T-cell (primary cell): ENCODE measurements around the gene PAQR5. TPM values are rescaled to one million over a fixed set of nuclear protein-coding genes. Genes with fewer than 3 reads are reported as not detected.

Experiments
- ATAC-seq, 4 experiments: fragments of 200-7000 bp in 3 of 4; fragments of 150-1000 bp in 1 of 4; cut with Tn5 transposase; replicated peaks in 1 of 4; 1 replicate in 3 of 4; 2 replicates in 1 of 4; pipeline ENCODE4 v1.10.0; 2021; ENCODE audit warnings: moderate library complexity in 3 of 4, mild to moderate bottlenecking in 2 of 4, moderate number of reproducible peaks in 1 of 4
- CTCF ChIA-PET, 2 donors: fragments of 300-600 bp; sonication (Branson Sonifier 250); formaldehyde crosslinking; loops; one replicate each; lab custom pipeline; 2022; ENCODE audit warnings: antibody characterized with exemption in 2 of 2; lab: Charles Lee
- POLR2A ChIA-PET, 2 donors: fragments of 300-600 bp; sonication (Branson Sonifier 250); formaldehyde crosslinking; loops; one replicate each; lab custom pipeline; 2022; ENCODE audit warnings: antibody characterized with exemption in 2 of 2; lab: Charles Lee
- DNase-seq, 35 experiments: peaks; one replicate each; pipeline versions ENCODE4 v3.0.0 to v3.0.0-alpha.2; 2013 to 2023
- H3K27ac ChIP-seq: one replicate; pipeline ENCODE4 v1.5.1; 2013; ENCODE audit warnings: low read length
- H3K27me3 ChIP-seq, 2 experiments: replicated peaks in 1 of 2; 1 replicate in 1 of 2; 2 replicates in 1 of 2; pipeline versions ENCODE4 v1.6.1 to v1.7.0; 2013; ENCODE audit warnings: low read length in 1 of 2, mixed read lengths in 1 of 2; ENCODE audit not compliant: control insufficient read depth in 2 of 2, insufficient read depth in 2 of 2; ENCODE audit errors: extremely low read depth in 1 of 2
- H3K36me3 ChIP-seq, 2 donors: 1 replicate in 1 of 2; 2 replicates in 1 of 2; pipeline versions ENCODE4 v1.6.1 to v1.7.0; 2013; ENCODE audit warnings: low read length in 1 of 2; ENCODE audit not compliant: control insufficient read depth in 2 of 2, insufficient read depth in 1 of 2; ENCODE audit errors: extremely low read depth in 1 of 2
- H3K4me1 ChIP-seq, 2 experiments: 1 replicate in 1 of 2; 2 replicates in 1 of 2; pipeline versions ENCODE4 v1.6.1 to v1.7.0; 2013; ENCODE audit warnings: low read length in 2 of 2, mixed read lengths in 1 of 2; ENCODE audit not compliant: insufficient read depth in 2 of 2, control insufficient read depth in 1 of 2; ENCODE audit errors: extremely low read depth in 1 of 2
- H3K4me3 ChIP-seq, 2 donors: 1 replicate in 1 of 2; 2 replicates in 1 of 2; pipeline versions ENCODE4 v1.5.1 to v1.7.0; 2013; ENCODE audit warnings: mild to moderate bottlenecking in 2 of 2, low read length in 1 of 2, moderate library complexity in 1 of 2; ENCODE audit not compliant: control insufficient read depth in 1 of 2; ENCODE audit errors: extremely low read depth in 1 of 2
- H3K9me3 ChIP-seq: 2 replicates; pipeline ENCODE4 v1.7.0; 2013
- H3K27ac Mint-ChIP-seq, 2 donors: one replicate each; pipeline ENCODE4 v1.8.0; 2020 to 2021; ENCODE audit warnings: mild to moderate bottlenecking in 2 of 2, mixed read lengths in 2 of 2
- H3K27me3 Mint-ChIP-seq, 2 donors: one replicate each; pipeline ENCODE4 v1.8.0; 2021 to 2022; ENCODE audit warnings: mixed read lengths in 2 of 2
- H3K36me3 Mint-ChIP-seq: one replicate; pipeline ENCODE4 v1.8.0; 2021; ENCODE audit warnings: mixed read lengths
- H3K4me1 Mint-ChIP-seq, 3 donors: one replicate each; pipeline ENCODE4 v1.8.0; 2020 to 2022; ENCODE audit warnings: mixed read lengths in 3 of 3, mild to moderate bottlenecking in 1 of 3
- H3K4me3 Mint-ChIP-seq, 3 donors: one replicate each; pipeline ENCODE4 v1.8.0; 2020 to 2022; ENCODE audit warnings: mild to moderate bottlenecking in 3 of 3, mixed read lengths in 3 of 3, moderate library complexity in 3 of 3
- H3K9me3 Mint-ChIP-seq, 3 donors: one replicate each; pipeline ENCODE4 v1.8.0; 2020 to 2022; ENCODE audit warnings: mixed read lengths in 3 of 3
- WGBS: methylation state at CpG from one replicate; pipeline ENCODE4 v1.1.5; 2013; ENCODE audit warnings: missing lambda C conversion rate; ENCODE audit not compliant: insufficient coverage; 5-methylcytosine and 5-hydroxymethylcytosine counted together
- total RNA-seq, 35 experiments: library from RNA in 6 of 35; stranded (reverse) in 6 of 35; fragments of 120-200 nt in 1 of 35; gene quantifications; one replicate each; pipeline versions ENCODE4 v1.2.1 to v1.2.4 and lab custom pipeline; 2013 to 2026

The PAQR5 gene
- total RNA-seq (under 1 TPM in 3 of 5 donors, not detected in 2; 0.03 to 0.07 (median 0.06) TPM), total RNA-seq (lab: John Stamatoyannopoulos, UW) (0 to 0.28 (median 0) reads per million in 29 experiments)
- 0.04 TPM for total RNA-seq (2013)

GRCh38 chr15:69298697-69299441 is at the start of gene PAQR5:
TSS of gene PAQR5 (plus strand) at chr15:69298912. CDS start at chr15:69360081, 61,169 bp downstream.
- H3K27me3 ChIP-seq = peaks cover 8 to 56% of the 10 kb centered on the region in 2 experiments
- H3K27ac ChIP-seq = no peak within 1 kb of the TSS
- H3K36me3 ChIP-seq = no peaks in the 10 kb centered on the region
- CTCF ChIA-PET = no interaction called here
- ATAC-seq (peak; percentile 31 to 59 (median 37)), DNase-seq (peak in 2 of 35 experiments; percentile 4 to 8)
- no peak within 1 kb of the TSS for H3K27ac Mint-ChIP-seq
- peaks cover 3 to 9% (median 8%) of the 10 kb centered on the region in 3 donors for H3K4me1 Mint-ChIP-seq
- under 1% methylated on average over 61 of the region's 74 CpGs for WGBS
- peaks cover 58 to 68% of the 10 kb centered on the region in 2 donors for H3K27me3 Mint-ChIP-seq
- H3K4me3 ChIP-seq = peak within 1 kb of the TSS in 1 of 2 donors; percentile 27
- H3K4me1 ChIP-seq = peaks cover 0 to 8% of the 10 kb centered on the region in 2 experiments
- H3K9me3 ChIP-seq = no peaks in the 10 kb centered on the region
- H3K36me3 Mint-ChIP-seq = no peaks in the 10 kb centered on the region
- H3K4me3 Mint-ChIP-seq = peak within 1 kb of the TSS; percentile 31 to 67 (median 50)
- POLR2A ChIA-PET = no interaction called here
- H3K9me3 Mint-ChIP-seq = no peaks in the 10 kb centered on the region

DNA sequence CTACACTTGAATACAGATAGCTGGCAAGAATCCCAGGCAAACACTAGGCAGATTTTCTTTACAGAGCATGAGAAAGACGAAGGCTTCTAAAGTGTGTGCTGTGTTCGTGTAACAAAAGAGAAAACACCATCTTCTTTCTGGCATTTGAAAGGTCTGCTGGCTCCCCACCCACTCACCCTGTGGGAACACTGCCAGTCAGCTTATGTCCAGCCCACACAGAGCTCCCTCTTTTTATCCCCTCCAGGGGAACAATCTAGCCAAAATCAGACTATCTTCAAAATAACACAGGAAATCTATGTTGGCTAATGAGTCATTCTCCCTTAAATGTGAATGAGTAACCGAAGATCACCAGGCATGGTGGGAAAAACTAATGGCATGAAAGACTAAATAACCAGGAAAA is 45.6 kb upstream of the PAQR5 start:
- Mint-ChIP-seq H3K9me3 (no peaks in the 10 kb centered on the region), H3K27ac (no peak overlapping the region), H3K4me1 (no peaks in the 10 kb centered on the region), H3K36me3 (peaks cover 18% of the 10 kb centered on the region), H3K4me3 (no peak overlapping the region), H3K27me3 (no peaks in the 10 kb centered on the region)
- Histone ChIP-seq H3K4me1 (no peaks in the 10 kb centered on the region), H3K27ac (no peak overlapping the region), H3K27me3 (no peaks in the 10 kb centered on the region), H3K9me3 (no peaks in the 10 kb centered on the region), H3K36me3 (no peaks in the 10 kb centered on the region), H3K4me3 (no peak overlapping the region)
- no peak for ATAC-seq
- DNase-seq = no peak
- POLR2A ChIA-PET = no interaction called here
- WGBS = 100% methylated on average over 2 of the region's 3 CpGs
- CTCF ChIA-PET = no interaction called here

DNA sequence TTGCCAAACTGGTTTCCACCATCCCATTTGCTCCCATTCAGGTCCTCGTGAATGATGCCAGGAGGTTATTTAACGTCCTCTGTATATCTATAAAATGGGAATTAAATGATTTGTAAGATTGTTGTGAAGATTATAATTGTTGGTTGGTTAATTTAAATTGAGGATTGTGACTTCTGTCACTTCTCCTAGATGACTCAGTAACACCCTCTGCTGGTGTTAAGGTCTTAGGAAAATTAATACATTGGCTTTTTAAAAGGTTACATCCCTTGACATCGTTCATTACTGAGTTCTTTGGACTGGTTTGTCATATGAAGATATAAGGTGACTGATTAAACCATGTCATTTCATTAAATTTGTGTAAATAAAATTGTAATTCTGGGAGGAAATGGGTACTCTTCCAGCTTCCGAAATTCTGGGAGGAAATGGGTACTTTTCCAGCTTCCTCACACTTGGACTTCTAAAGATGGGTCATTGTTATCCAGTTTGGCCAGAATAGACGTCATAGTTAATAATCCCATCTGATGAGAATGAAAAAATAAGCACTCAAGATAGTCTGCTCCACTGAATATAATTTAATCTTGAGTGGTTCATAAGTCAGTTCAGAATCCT is 33.3 kb upstream of the PAQR5 start:
- Histone ChIP-seq H3K27ac (no peak overlapping the region), H3K4me3 (no peak overlapping the region), H3K9me3 (no peaks in the 10 kb centered on the region), H3K27me3 (no peaks in the 10 kb centered on the region), H3K36me3 (peaks cover 0 to 5% of the 10 kb centered on the region in 2 donors), H3K4me1 (no peaks in the 10 kb centered on the region)
- DNase-seq = peak in 1 of 35 experiments; percentile 45
- ATAC-seq = no peak
- CTCF ChIA-PET = no interaction called here
- H3K9me3 Mint-ChIP-seq = no peaks in the 10 kb centered on the region
- POLR2A ChIA-PET = interaction anchor here in 1 of 2 donors (0.6 kb wide), 1 partner anchor 31 kb away, joined by 3 read pairs; no protein-coding TSS in a partner anchor
- no CpG with 5 or more reads among the region's 5 CpGs for WGBS
- H3K27me3 Mint-ChIP-seq = no peaks in the 10 kb centered on the region
- H3K4me1 Mint-ChIP-seq = no peaks in the 10 kb centered on the region
- no peak overlapping the region for H3K4me3 Mint-ChIP-seq
- peaks cover 18% of the 10 kb centered on the region for H3K36me3 Mint-ChIP-seq
- H3K27ac Mint-ChIP-seq = no peak overlapping the region

DNA sequence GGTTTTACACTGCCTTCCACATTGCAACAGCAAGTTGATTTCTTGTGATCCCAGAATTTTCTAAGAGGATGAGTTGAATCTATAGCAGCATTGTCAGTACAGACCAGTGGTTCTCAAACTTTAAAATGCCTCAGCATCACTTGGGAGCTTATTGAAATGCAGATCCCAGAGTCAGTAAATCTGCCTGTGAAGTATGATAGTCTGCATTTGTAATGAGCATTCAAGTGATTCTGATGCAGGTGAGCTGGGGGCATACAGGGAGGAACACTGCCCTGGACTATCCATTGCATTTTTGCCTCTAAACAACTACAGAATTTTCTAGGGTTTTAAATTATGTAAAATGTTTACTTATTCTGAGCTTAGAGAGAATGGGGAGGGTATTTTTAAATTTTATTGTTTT is 27.5 kb upstream of the PAQR5 start:
- H3K4me1 Mint-ChIP-seq = no peaks in the 10 kb centered on the region
- Histone ChIP-seq H3K4me1 (no peaks in the 10 kb centered on the region), H3K4me3 (no peak overlapping the region), H3K27me3 (no peaks in the 10 kb centered on the region), H3K27ac (no peak overlapping the region), H3K9me3 (no peaks in the 10 kb centered on the region), H3K36me3 (peaks cover 0 to 5% of the 10 kb centered on the region in 2 donors)
- no peaks in the 10 kb centered on the region for H3K9me3 Mint-ChIP-seq
- H3K27me3 Mint-ChIP-seq = no peaks in the 10 kb centered on the region
- POLR2A ChIA-PET = no interaction called here
- H3K36me3 Mint-ChIP-seq = peaks cover 11% of the 10 kb centered on the region
- H3K27ac Mint-ChIP-seq = no peak overlapping the region
- CTCF ChIA-PET = no interaction called here
- ATAC-seq = no peak
- DNase-seq = no peak
- H3K4me3 Mint-ChIP-seq = no peak overlapping the region

DNA sequence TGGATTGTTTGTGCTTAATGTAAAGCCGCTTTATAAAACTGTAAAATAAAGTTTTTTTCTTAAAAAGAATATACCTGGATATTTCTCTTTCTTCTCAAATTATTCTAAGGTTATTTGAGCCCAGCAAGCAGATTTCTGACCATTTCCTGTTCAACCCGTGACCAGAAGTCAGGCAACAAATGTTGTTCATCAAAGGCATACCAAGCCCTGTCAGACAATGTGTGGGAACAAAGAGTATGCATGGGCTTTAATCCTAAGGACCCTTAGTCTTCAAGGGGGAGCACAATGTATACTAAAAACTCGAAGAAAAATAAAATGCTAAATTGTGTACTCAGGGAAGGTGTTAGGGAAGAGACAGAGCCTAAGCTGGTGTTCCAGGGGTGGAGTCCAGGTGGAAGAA is 26.6 kb upstream of the PAQR5 start:
- Mint-ChIP-seq H3K27me3 (peaks cover 2 to 6% of the 10 kb centered on the region in 2 donors), H3K4me3 (no peak overlapping the region), H3K27ac (no peak overlapping the region), H3K36me3 (peaks cover 11% of the 10 kb centered on the region), H3K9me3 (no peaks in the 10 kb centered on the region), H3K4me1 (no peaks in the 10 kb centered on the region)
- ATAC-seq (no peak), DNase-seq (no peak)
- Histone ChIP-seq H3K4me1 (no peaks in the 10 kb centered on the region), H3K36me3 (peaks cover 0 to 5% of the 10 kb centered on the region in 2 donors), H3K9me3 (no peaks in the 10 kb centered on the region), H3K27me3 (no peaks in the 10 kb centered on the region), H3K27ac (no peak overlapping the region), H3K4me3 (no peak overlapping the region)
- WGBS = 76% methylated on average over 2 of the region's 3 CpGs
- ChIA-PET POLR2A (no interaction called here), CTCF (no interaction called here)

DNA sequence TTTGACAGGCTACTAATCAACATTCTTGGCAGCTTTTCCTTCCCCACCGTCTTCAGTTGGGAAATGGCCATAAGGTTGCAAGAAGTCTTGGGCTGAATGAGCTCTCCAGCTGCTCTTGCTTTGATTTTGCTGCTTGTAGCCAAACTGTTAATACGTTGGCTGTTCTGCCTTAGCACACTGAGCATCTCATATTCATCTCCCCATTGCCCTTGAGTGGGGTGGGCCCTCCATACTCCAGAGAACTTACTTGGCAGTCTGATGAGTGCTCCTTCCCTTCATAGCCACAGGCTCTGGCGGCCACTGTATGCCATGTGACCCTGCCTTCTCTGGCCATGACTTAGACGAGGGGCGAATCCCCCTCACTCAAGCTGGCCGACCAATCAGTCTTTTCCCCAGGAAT is 25.8 kb upstream of the PAQR5 start:
- Mint-ChIP-seq H3K4me1 (no peaks in the 10 kb centered on the region), H3K36me3 (peaks cover 11% of the 10 kb centered on the region), H3K27ac (no peak overlapping the region), H3K27me3 (peaks cover 5 to 6% of the 10 kb centered on the region in 2 donors), H3K4me3 (no peak overlapping the region), H3K9me3 (no peaks in the 10 kb centered on the region)
- 92% methylated on average over 2 of the region's 6 CpGs for WGBS
- no peak overlapping the region for H3K4me3 ChIP-seq
- no peaks in the 10 kb centered on the region for H3K4me1 ChIP-seq
- no peaks in the 10 kb centered on the region for H3K9me3 ChIP-seq
- H3K27ac ChIP-seq = no peak overlapping the region
- H3K27me3 ChIP-seq = no peaks in the 10 kb centered on the region
- ChIA-PET CTCF (no interaction called here), POLR2A (no interaction called here)
- peaks cover 0 to 5% of the 10 kb centered on the region in 2 donors for H3K36me3 ChIP-seq
- DNase-seq (no peak), ATAC-seq (no peak)
